Activated B cell treated with CpG ODN at 0.5 μM for 24 hours (primary cell): ENCODE data around the gene FDX2. TPM values are rescaled to one million over a fixed set of nuclear protein-coding genes. Genes with fewer than 3 reads are reported as not detected.
"Not testable (repeated sequence)": the region's sequence is repeated elsewhere in the genome, so short reads cannot be mapped to it uniquely, and the experiment has no call there.

Source experiments
- ATAC-seq: fragments of 200-7000 bp; cut with Tn5 transposase; one replicate; pipeline ENCODE4 v1.10.0; 2021; ENCODE audit warnings: low read depth, mild to moderate bottlenecking, moderate library complexity
- CTCF ChIA-PET: fragments of 350-600 bp; sonication (Branson Sonifier 250); formaldehyde crosslinking; loops from one replicate; lab custom pipeline; 2021; ENCODE audit warnings: antibody characterized with exemption; lab: Charles Lee
- POLR2A ChIA-PET: fragments of 350-600 bp; sonication (Branson Sonifier 250); formaldehyde crosslinking; loops from one replicate; lab custom pipeline; 2021; ENCODE audit warnings: antibody characterized with exemption; lab: Charles Lee
- DNase-seq: peaks from one replicate; pipeline ENCODE4 v3.0.0; 2022
- H3K27ac Mint-ChIP-seq: one replicate; pipeline ENCODE4 v1.8.0; 2020; ENCODE audit warnings: mixed read lengths
- H3K27me3 Mint-ChIP-seq: one replicate; pipeline ENCODE4 v1.8.0; 2021; ENCODE audit warnings: mixed read lengths
- H3K36me3 Mint-ChIP-seq: one replicate; pipeline ENCODE4 v1.8.0; 2021; ENCODE audit warnings: low read depth, mixed read lengths
- H3K4me1 Mint-ChIP-seq: one replicate; pipeline ENCODE4 v1.8.0; 2021; ENCODE audit warnings: mixed read lengths
- H3K4me3 Mint-ChIP-seq: one replicate; pipeline ENCODE4 v1.8.0; 2020; ENCODE audit warnings: mild to moderate bottlenecking, mixed read lengths
- H3K9me3 Mint-ChIP-seq: one replicate; pipeline ENCODE4 v1.8.0; 2020; ENCODE audit warnings: mixed read lengths
- CTCF ChIP-seq: fragments of 200-600 bp; IDR thresholded peaks from one replicate; pipeline ENCODE4 v1.8.0; 2022; ENCODE audit warnings: antibody characterized with exemption, mild to moderate bottlenecking
- intact Hi-C: fragments of 100-400 bp; cut with micrococcal nuclease; formaldehyde crosslinking; loops from one replicate; pipeline ENCODE4 v1.15.1; 2024
- total RNA-seq: library from RNA; stranded (reverse); gene quantifications from 2 replicates; pipeline ENCODE4 v1.2.3, GENCODE V29; 2022

Gene FDX2
- total RNA-seq, 1 donor from 2014 or later = 12.8 TPM

- ATAC-seq = no peak
- no peak for TF ChIP-seq CTCF
- ChIA-PET CTCF (interaction anchor here (2.0 kb wide), 1 partner anchor 14 kb away, joined by 7 read pairs; no protein-coding TSS in a partner anchor), POLR2A (interaction anchor here (6.5 kb wide), 1 partner anchor 14 kb away, joined by 128 read pairs; the partner anchor contains the start of gene ICAM1)
- Mint-ChIP-seq H3K27me3 (peaks cover 10% of the 10 kb centered on the region), H3K36me3 (peaks cover 45% of the 10 kb centered on the region), H3K4me3 (no peak overlapping the region), H3K27ac (no peak overlapping the region), H3K4me1 (peaks cover 51% of the 10 kb centered on the region), H3K9me3 (no peaks in the 10 kb centered on the region)
- no peak for DNase-seq
- intact Hi-C loops = no loop called here
Measured at GRCh38 chr19:10285393-10285792, 30.4 kb downstream of the FDX2 start.

GRCh38 chr19:10284960-10285278 lies 30.9 kb downstream of the FDX2 start:
- Mint-ChIP-seq H3K27ac (no peak overlapping the region), H3K4me1 (peaks cover 49% of the 10 kb centered on the region), H3K36me3 (peaks cover 49% of the 10 kb centered on the region), H3K9me3 (no peaks in the 10 kb centered on the region), H3K27me3 (peaks cover 7% of the 10 kb centered on the region), H3K4me3 (no peak overlapping the region)
- DNase-seq (no peak), ATAC-seq (no peak)
- POLR2A ChIA-PET = interaction anchor here (6.5 kb wide), 1 partner anchor 13 kb away, joined by 128 read pairs; the partner anchor contains the start of gene ICAM1
- no peak for TF ChIP-seq CTCF
- intact Hi-C loops = no loop called here
- CTCF ChIA-PET = no interaction called here

GRCh38 chr19:10284065-10284959 lies 31.5 kb downstream of the FDX2 start:
- no peak for TF ChIP-seq CTCF
- Mint-ChIP-seq H3K9me3 (no peaks in the 10 kb centered on the region), H3K4me3 (no peak overlapping the region), H3K27me3 (peaks cover 7% of the 10 kb centered on the region), H3K27ac (no peak overlapping the region), H3K4me1 (peaks cover 49% of the 10 kb centered on the region), H3K36me3 (peaks cover 52% of the 10 kb centered on the region)
- ATAC-seq (no peak), DNase-seq (no peak)
- CTCF ChIA-PET = interaction anchor here (0.9 kb wide), 1 partner anchor 132 kb away, joined by 3 read pairs; no protein-coding TSS in a partner anchor
- POLR2A ChIA-PET = interaction anchor here (6.5 kb wide), 1 partner anchor 13 kb away, joined by 128 read pairs; the partner anchor contains the start of gene ICAM1
- intact Hi-C loops = no loop called here

- ATAC-seq = no peak
- intact Hi-C loops = no loop called here
- ChIA-PET POLR2A (interaction anchor here (0.8 kb wide), 1 partner anchor 12 kb away, joined by 7 read pairs; the partner anchor contains the start of gene ICAM1), CTCF (interaction anchor here (0.9 kb wide), 1 partner anchor 133 kb away, joined by 3 read pairs; no protein-coding TSS in a partner anchor)
- no peak overlapping the region for H3K4me3 Mint-ChIP-seq
- peaks cover 3% of the 10 kb centered on the region for H3K27me3 Mint-ChIP-seq
- no peak for TF ChIP-seq CTCF
- H3K9me3 Mint-ChIP-seq = no peaks in the 10 kb centered on the region
- no peak overlapping the region for H3K27ac Mint-ChIP-seq
- DNase-seq = no peak
- peaks cover 46% of the 10 kb centered on the region for H3K4me1 Mint-ChIP-seq
- peaks cover 58% of the 10 kb centered on the region for H3K36me3 Mint-ChIP-seq
Measured at GRCh38 chr19:10283301-10284064, 32.3 kb downstream of the FDX2 start.

GRCh38 chr19:10282043-10282442 lies 33.8 kb downstream of the FDX2 start:
- intact Hi-C loops, DNase-seq, ATAC-seq, H3K27me3 Mint-ChIP-seq, H3K9me3 Mint-ChIP-seq, H3K4me3 Mint-ChIP-seq, H3K27ac Mint-ChIP-seq, CTCF ChIA-PET: not testable (repeated sequence)
- Mint-ChIP-seq H3K36me3 (peaks cover 69% of the 10 kb centered on the region), H3K4me1 (peaks cover 47% of the 10 kb centered on the region)
- POLR2A ChIA-PET = interaction anchor here (0.6 kb wide), 1 partner anchor 45 kb away, joined by 5 read pairs; no protein-coding TSS in a partner anchor
